Tibial artery (tissue), 4 donors: Measurements from ENCODE around the gene INPP5A.
A peak's percentile ranks its signal among the peaks of the same experiment; 100 is the strongest.

Source experiments
- DNase-seq, 2 donors: peaks; one replicate each; pipeline ENCODE4 v3.0.0-alpha.2; 2019
- H3K27ac ChIP-seq, 2 donors: fragments of 200-600 bp; sonication (generic) in 1 of 2; 1 replicate in 1 of 2; 2 replicates in 1 of 2; pipeline ENCODE4 v1.5.1; 2018 to 2019; ENCODE audit warnings: mild to moderate bottlenecking in 1 of 2
- H3K27me3 ChIP-seq, 2 donors: fragments of 200-600 bp; sonication (generic) in 1 of 2; one replicate each; pipeline versions ENCODE4 v1.5.1 to v1.6.0; 2016 to 2019
- H3K36me3 ChIP-seq, 3 donors: fragments of 200-600 bp; sonication (generic) in 2 of 3; one replicate each; pipeline ENCODE4 v1.5.1; 2016 to 2019; ENCODE audit warnings: mild to moderate bottlenecking in 2 of 3
- H3K4me1 ChIP-seq, 4 donors: fragments of 200-600 bp; sonication (generic) in 2 of 4; 1 replicate in 3 of 4; 2 replicates in 1 of 4; pipeline ENCODE4 v1.5.1; 2016 to 2019
- H3K4me3 ChIP-seq, 2 donors: fragments of 200-600 bp; sonication (generic) in 1 of 2; 1 replicate in 1 of 2; 2 replicates in 1 of 2; pipeline ENCODE4 v1.5.1; 2018 to 2019; ENCODE audit warnings: mild to moderate bottlenecking in 2 of 2
- H3K9me3 ChIP-seq, 3 donors: fragments of 200-600 bp; sonication (generic) in 1 of 3; one replicate each; pipeline ENCODE4 v1.5.1; 2016 to 2019
- CTCF ChIP-seq, 2 experiments: fragments of 200-600 bp in 1 of 2; fragments of 450-650 bp in 1 of 2; IDR thresholded peaks; one replicate each; pipeline ENCODE4 v1.5.1; 2017 to 2019; ENCODE audit warnings: antibody characterized with exemption in 2 of 2, mild to moderate bottlenecking in 1 of 2, moderate library complexity in 1 of 2
- intact Hi-C: fragments of 100-400 bp; cut with DNase I; formaldehyde crosslinking; loops from one replicate; pipeline ENCODE4 v1.15.0; 2023; ENCODE audit warnings: low total_unique reads

INPP5A gene

GRCh38 chr10:132627666-132628531 lies 90.3 kb downstream of the INPP5A start:
- peak; percentile 72 to 88 for DNase-seq
- intact Hi-C loops, result no loop called here

GRCh38 chr10:132628966-132629900 lies 91.6 kb downstream of the INPP5A start:
- no peak for TF ChIP-seq CTCF (IDR thresholded peaks at IDR 0.05)
- Histone ChIP-seq H3K9me3 (no peaks in the 10 kb centered on the region), H3K4me3 (no peak overlapping the region), H3K36me3 (no peaks in the 10 kb centered on the region), H3K27me3 (no peaks in the 10 kb centered on the region), H3K4me1 (peaks cover 10 to 97% (median 89%) of the 10 kb centered on the region in 4 donors), H3K27ac (peak overlapping the region; percentile 89 to 94)
- DNase-seq, result peak in 1 of 2 donors; percentile 64
- intact Hi-C loops, result no loop called here

More at GRCh38 chr10:132627666-132628531, 90.3 kb downstream of the INPP5A start:
- Histone ChIP-seq H3K27ac (peak overlapping the region; percentile 89 to 94), H3K36me3 (no peaks in the 10 kb centered on the region), H3K4me3 (peak overlapping the region; percentile 6 to 16), H3K27me3 (no peaks in the 10 kb centered on the region), H3K9me3 (no peaks in the 10 kb centered on the region), H3K4me1 (peaks cover 10 to 84% (median 77%) of the 10 kb centered on the region in 4 donors)
- TF ChIP-seq CTCF (IDR thresholded peaks at IDR 0.05), result no peak

DNA sequence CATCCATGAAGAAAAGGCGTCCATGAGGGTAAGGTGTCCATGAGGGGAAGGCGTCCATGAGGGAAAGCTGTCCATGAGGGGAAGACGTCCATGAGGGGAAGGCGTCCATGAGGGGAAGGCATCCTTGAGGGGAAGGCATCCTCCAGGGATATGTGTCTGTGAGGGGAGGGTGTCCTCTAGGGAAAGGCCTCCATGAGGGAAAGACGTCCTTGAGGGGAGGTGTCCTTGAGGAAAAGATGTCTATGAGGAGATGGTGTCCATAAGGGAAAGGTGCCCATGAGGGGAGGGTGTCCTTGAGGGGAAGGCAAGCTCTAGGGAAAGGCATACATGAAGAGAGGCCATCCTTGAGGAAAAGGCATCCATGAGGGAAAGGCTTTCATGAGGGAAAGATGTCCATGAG lies 92.6 kb downstream of the INPP5A start:
- Histone ChIP-seq H3K36me3 (no peaks in the 10 kb centered on the region), H3K9me3 (no peaks in the 10 kb centered on the region), H3K4me1 (peaks cover 10 to 100% (median 92%) of the 10 kb centered on the region in 4 donors), H3K27me3 (no peaks in the 10 kb centered on the region), H3K27ac (peak overlapping the region; percentile 89 to 94), H3K4me3 (no peak overlapping the region)
- peak in 1 of 2 donors; percentile 58 for DNase-seq
- no peak for TF ChIP-seq CTCF (IDR thresholded peaks at IDR 0.05)
- intact Hi-C loops, result loop anchor here (10.0 kb wide), 1 partner anchor 55 kb away; no protein-coding TSS in a partner anchor

- DNase-seq, result peak; percentile 83 to 92
- no peak for TF ChIP-seq CTCF (IDR thresholded peaks at IDR 0.05)
- H3K36me3 ChIP-seq, result no peaks in the 10 kb centered on the region
- intact Hi-C loops, result loop anchor here (10.0 kb wide), 1 partner anchor 56 kb away; no protein-coding TSS in a partner anchor
- H3K9me3 ChIP-seq, result no peaks in the 10 kb centered on the region
- peak overlapping the region; percentile 89 to 94 for H3K27ac ChIP-seq
- H3K27me3 ChIP-seq, result no peaks in the 10 kb centered on the region
- H3K4me3 ChIP-seq, result no peak overlapping the region
- peaks cover 10 to 99% (median 88%) of the 10 kb centered on the region in 4 donors for H3K4me1 ChIP-seq
These were observed 93.2 kb downstream of the INPP5A start for GRCh38 chr10:132630666-132631337.

GRCh38 chr10:132631338-132631735 lies 93.8 kb downstream of the INPP5A start:
- peak; percentile 82 to 96 for DNase-seq
- Histone ChIP-seq H3K9me3 (no peaks in the 10 kb centered on the region), H3K27ac (peak overlapping the region; percentile 89 to 94), H3K36me3 (no peaks in the 10 kb centered on the region), H3K4me3 (no peak overlapping the region), H3K4me1 (peaks cover 10 to 99% (median 84%) of the 10 kb centered on the region in 4 donors), H3K27me3 (no peaks in the 10 kb centered on the region)
- no peak for TF ChIP-seq CTCF (IDR thresholded peaks at IDR 0.05)
- intact Hi-C loops, result loop anchor here (10.0 kb wide), 1 partner anchor 57 kb away; no protein-coding TSS in a partner anchor
